MCF 10A (cell line): Measurements from ENCODE around the gene DENND4B. TPM values are rescaled to one million over a fixed set of nuclear protein-coding genes. Genes with fewer than 3 reads are reported as not detected.

Source experiments
- Bru-seq: library from RNA; stranded (reverse); fragments of 400-500 nt; gene quantifications from one replicate; lab custom pipeline; 2021; lab: Mats Ljungman, UMichigan
- BruChase-seq, 2 experiments: library from RNA; stranded (reverse); fragments of 400-500 nt; gene quantifications; one replicate each; lab custom pipeline; 2021; lab: Mats Ljungman, UMichigan
- BruUV-seq: library from RNA; stranded (reverse); fragments of 400-500 nt; replicated peaks from 2 replicates; lab custom pipeline; 2021; lab: Mats Ljungman, UMichigan
- CTCF ChIA-PET: fragments of 300-600 bp; sonication (Branson Sonifier 250); formaldehyde crosslinking; extraction: SDS; loops from one replicate; lab custom pipeline; 2021; ENCODE audit warnings: antibody characterized with exemption, inconsistent platforms; lab: Yijun Ruan, JAX
- POLR2A ChIA-PET: fragments of 300-600, 350-650 bp; sonication (Branson Sonifier 250); formaldehyde crosslinking; extraction: SDS; loops from one replicate; lab custom pipeline; 2020; ENCODE audit warnings: antibody characterized with exemption, inconsistent platforms; lab: Yijun Ruan, JAX
- DNase-seq: peaks from one replicate; pipeline ENCODE4 v3.0.0-alpha.2; 2018; ENCODE audit not compliant: unreplicated experiment
- H3K27ac Mint-ChIP-seq: one replicate; pipeline ENCODE4 v1.8.0; 2022; ENCODE audit warnings: mild to moderate bottlenecking, low read depth, mixed read lengths; ENCODE audit not compliant: unreplicated experiment
- H3K27me3 Mint-ChIP-seq: one replicate; pipeline ENCODE4 v1.8.0; 2022; ENCODE audit warnings: mixed read lengths; ENCODE audit not compliant: insufficient read depth, unreplicated experiment
- H3K36me3 Mint-ChIP-seq: one replicate; pipeline ENCODE4 v1.8.0; 2022; ENCODE audit warnings: mild to moderate bottlenecking, moderate library complexity, mixed read lengths; ENCODE audit not compliant: insufficient read depth, unreplicated experiment
- H3K4me1 Mint-ChIP-seq: one replicate; pipeline ENCODE4 v1.8.0; 2022; ENCODE audit warnings: mixed read lengths; ENCODE audit not compliant: insufficient read depth, unreplicated experiment
- H3K4me3 Mint-ChIP-seq: one replicate; pipeline ENCODE4 v1.8.0; 2022; ENCODE audit warnings: mild to moderate bottlenecking, moderate library complexity, mixed read lengths; ENCODE audit not compliant: unreplicated experiment
- H3K9me3 Mint-ChIP-seq: one replicate; pipeline ENCODE4 v1.8.0; 2022; ENCODE audit warnings: mixed read lengths; ENCODE audit not compliant: unreplicated experiment
- CTCF ChIP-seq: fragments of 200-600 bp; IDR thresholded peaks from one replicate; pipeline ENCODE4 v1.8.0; 2022; ENCODE audit warnings: antibody characterized with exemption, mild to moderate bottlenecking; ENCODE audit not compliant: unreplicated experiment
- intact Hi-C: fragments of 100-400 bp; cut with micrococcal nuclease; formaldehyde crosslinking; loops from 2 replicates; pipeline ENCODE4 v1.14.1; 2022
- long read RNA-seq: library from polyadenylated mRNA; stranded (forward); transcript quantifications from one replicate; pipeline ENCODE4 v2.0.0, GENCODE V29; 2022
- total RNA-seq: library from RNA; stranded (reverse); gene quantifications from 2 replicates; pipeline ENCODE4 v1.2.3, GENCODE V29; 2022

The DENND4B gene
- total RNA-seq, result 59.6 and 79.1 TPM in 2 replicates
- percentile 65 among the genes with signal in this experiment for Bru-seq, nascent RNA
- BruChase-seq, experiment 1, labeled RNA remaining after a 6-hour chase, result percentile 89 among the genes with signal in this experiment
- BruChase-seq, experiment 2, labeled RNA remaining after a 2-hour chase, result percentile 81 among the genes with signal in this experiment
- long read RNA-seq, partial matches to known transcripts, result 43 of 78 reads
- long read RNA-seq, other reads (novel, unspliced or antisense), result 35 of 78 reads

GRCh38 chr1:153946622-153947241, at the start of gene DENND4B:
Gene DENND4B (minus strand): TSS chr1:153946718. CDS start chr1:153944374, 2,344 bp downstream.
- ChIA-PET POLR2A (interaction anchor here (0.5 to 16.7 kb wide), 22 partner anchors 11 to 275 kb away, joined by 3 to 430 read pairs (median 6); partner anchors contain the start of genes CREB3L4, CRTC2, GATAD2B and INTS3), CTCF (interaction anchor here (0.6 to 5.6 kb wide), 39 partner anchors 12 to 380 kb away, joined by 3 to 60 read pairs (median 5); partner anchors contain the start of genes CREB3L4, CRTC2, GATAD2B and JTB)
- Mint-ChIP-seq H3K4me1 (peaks cover 21% of the 10 kb centered on the region), H3K4me3 (peak within 1 kb of the TSS; percentile 90), H3K9me3 (no peaks in the 10 kb centered on the region), H3K27me3 (no peaks in the 10 kb centered on the region), H3K36me3 (peaks cover 44% of the 10 kb centered on the region), H3K27ac (peak within 1 kb of the TSS; percentile 88)
- DNase-seq, result peak; percentile 88
- BruUV-seq, result no TSS peak
- peak; percentile 98 for TF ChIP-seq CTCF
- intact Hi-C loops, result loop anchor here (1.0 to 5.0 kb wide), 4 partner anchors 23 to 149 kb away; partner anchors contain the start of gene RAB13

- Mint-ChIP-seq H3K9me3 (no peaks in the 10 kb centered on the region), H3K27ac (no peak overlapping the region), H3K36me3 (peaks cover 66% of the 10 kb centered on the region), H3K4me3 (no peak overlapping the region), H3K4me1 (peaks cover 19% of the 10 kb centered on the region), H3K27me3 (no peaks in the 10 kb centered on the region)
- POLR2A ChIA-PET, result interaction anchor here (0.5 to 13.2 kb wide), 7 partner anchors 9 to 186 kb away, joined by 3 to 358 read pairs (median 4); partner anchors contain the start of genes CREB3L4, JTB, RAB13 and SLC39A1
- no TSS peak for BruUV-seq
- TF ChIP-seq CTCF, result no peak
- no peak for DNase-seq
- CTCF ChIA-PET, result interaction anchor here (0.6 to 1.0 kb wide), 3 partner anchors 184 to 320 kb away, joined by 3 read pairs; no protein-coding TSS in a partner anchor
- intact Hi-C loops, result no loop called here
Measured at GRCh38 chr1:153995640-153996039, 49.1 kb upstream of the DENND4B start.

- POLR2A ChIA-PET, result interaction anchor here (0.6 to 13.2 kb wide), 9 partner anchors 9 to 637 kb away, joined by 3 to 358 read pairs (median 4); partner anchors contain the start of genes CREB3L4, JTB, RAB13 and SLC39A1
Measured at GRCh38 chr1:153995202-153995601, 48.7 kb upstream of the DENND4B start.

More at GRCh38 chr1:153995202-153995601, 48.7 kb upstream of the DENND4B start:
- Mint-ChIP-seq H3K27me3 (no peaks in the 10 kb centered on the region), H3K36me3 (peaks cover 70% of the 10 kb centered on the region), H3K4me1 (peaks cover 22% of the 10 kb centered on the region), H3K27ac (no peak overlapping the region), H3K4me3 (no peak overlapping the region), H3K9me3 (no peaks in the 10 kb centered on the region)
- BruUV-seq, result no TSS peak
- intact Hi-C loops, result no loop called here
- CTCF ChIA-PET, result interaction anchor here (0.6 to 1.0 kb wide), 3 partner anchors 184 to 319 kb away, joined by 3 read pairs; no protein-coding TSS in a partner anchor
- no peak for DNase-seq
- TF ChIP-seq CTCF, result no peak
